ENCODE results near the gene SLC26A4.

- TF ChIP-seq POLR2A (IDR thresholded peaks at IDR 0.05; ENCODE audit: low read length): no peak
- no peak for TF ChIP-seq GATA1 (IDR thresholded peaks at IDR 0.05; ENCODE audit: low read depth, low read length)
Observed at GRCh38 chr7:107692501-107692900, 31.9 kb downstream of the SLC26A4 start.

Measured in erythroblast (primary cell).